Astrocyte of the hippocampus (primary cell): ENCODE results near the gene CXCR6.

Source experiments
- DNase-seq: peaks from one replicate; pipeline ENCODE4 v3.0.0; 2011; ENCODE audit warnings: low read depth, low spot score

Gene CXCR6

GRCh38 chr3:45948311-45948781 lies 5.1 kb downstream of the CXCR6 start:
- peak; percentile 47 for DNase-seq

GRCh38 chr3:45948881-45949280 lies 5.6 kb downstream of the CXCR6 start:
- DNase-seq, result no peak

- DNase-seq, result no peak
These were observed 6.2 kb downstream of the CXCR6 start for GRCh38 chr3:45949432-45949831.

- no peak for DNase-seq
These were observed 6.9 kb downstream of the CXCR6 start for GRCh38 chr3:45950131-45950530.

GRCh38 chr3:45950686-45951600 lies 7.7 kb downstream of the CXCR6 start:
- no peak for DNase-seq

GRCh38 chr3:45951946-45952345 lies 8.7 kb downstream of the CXCR6 start:
- no peak for DNase-seq

GRCh38 chr3:45952456-45952855 lies 9.2 kb downstream of the CXCR6 start:
- DNase-seq, result peak; percentile 56

GRCh38 chr3:45953536-45953935 lies 10.3 kb downstream of the CXCR6 start:
- DNase-seq, result no peak

- no peak for DNase-seq
These were observed 11.0 kb downstream of the CXCR6 start for GRCh38 chr3:45954306-45954705.

- no peak for DNase-seq
These were observed 11.9 kb downstream of the CXCR6 start for GRCh38 chr3:45955017-45955647.

- no peak for DNase-seq
These were observed 12.4 kb downstream of the CXCR6 start for GRCh38 chr3:45955706-45956105.

- DNase-seq, result no peak
These were observed 14.3 kb downstream of the CXCR6 start for GRCh38 chr3:45957586-45957985.

- DNase-seq, result peak; percentile 21
These were observed 15.1 kb downstream of the CXCR6 start for GRCh38 chr3:45958321-45958791.

GRCh38 chr3:45959201-45959600 lies 15.9 kb downstream of the CXCR6 start:
- DNase-seq, result no peak

GRCh38 chr3:45960289-45960688 lies 17.0 kb downstream of the CXCR6 start:
- DNase-seq, result no peak

GRCh38 chr3:45962033-45962432 lies 18.8 kb downstream of the CXCR6 start:
- no peak for DNase-seq

- DNase-seq, result no peak
These were observed 20.9 kb downstream of the CXCR6 start for GRCh38 chr3:45964139-45964538.

GRCh38 chr3:45965253-45965652 lies 22.0 kb downstream of the CXCR6 start:
- DNase-seq, result no peak

GRCh38 chr3:45965653-45966052 lies 22.4 kb downstream of the CXCR6 start:
- no peak for DNase-seq

GRCh38 chr3:45966371-45966791 lies 23.1 kb downstream of the CXCR6 start:
- no peak for DNase-seq

GRCh38 chr3:45966950-45967640 lies 23.8 kb downstream of the CXCR6 start:
- no peak for DNase-seq

- DNase-seq, result no peak
These were observed 24.5 kb downstream of the CXCR6 start for GRCh38 chr3:45967724-45968123.
